Measurements from ENCODE around the gene THG1L. TPM values are rescaled to one million over a fixed set of nuclear protein-coding genes. Genes with fewer than 3 reads are reported as not detected.
A peak's percentile ranks its signal among the peaks of the same experiment; 100 is the strongest.

The THG1L gene
- total and polyA plus RNA-seq, 2 experiments from 2014 or later = 7.5 to 10.2 TPM

GRCh38 chr5:157744051-157745011 is 13.1 kb downstream of the THG1L start:
- H3K4me2 ChIP-seq = peak overlapping the region; percentile 94
- no peak overlapping the region for H3K27ac ChIP-seq
- H3K9me3 ChIP-seq (ENCODE audit: low read depth) = no peaks in the 10 kb centered on the region
- WGBS (ENCODE audit: low lambda C conversion rate, missing lambda C conversion rate) = 11% methylated on average over 27 of the region's 56 CpGs
- no peaks in the 10 kb centered on the region for H3K4me1 ChIP-seq (ENCODE audit: insufficient read depth)
- peak overlapping the region; percentile 54 for H3K4me3 ChIP-seq
- H3K27me3 ChIP-seq = no peaks in the 10 kb centered on the region
- H2AFZ ChIP-seq = peak overlapping the region; percentile 62
- DNase-seq (ENCODE audit: low spot score) = no peak
- H4K20me1 ChIP-seq (ENCODE audit: insufficient read depth, poor library complexity, severe bottlenecking) = peaks cover 3% of the 10 kb centered on the region
- peaks cover 6% of the 10 kb centered on the region for H3K79me2 ChIP-seq
- H3K9me2 ChIP-seq (replicated peaks; ENCODE audit: insufficient read depth) = no peaks in the 10 kb centered on the region
- no peaks in the 10 kb centered on the region for H3K36me3 ChIP-seq (replicated peaks; ENCODE audit: insufficient read depth, low read depth)
- no peak for TF ChIP-seq EZH2phosphoT487 (IDR thresholded peaks at IDR 0.05; ENCODE audit: low read depth, severe bottlenecking, unreplicated experiment)
- TF ChIP-seq EZH2 (IDR thresholded peaks at IDR 0.05; ENCODE audit: borderline replicate concordance) = no peak
- TF ChIP-seq CTCF (IDR thresholded peaks at IDR 0.05; ENCODE audit: poor library complexity) = no peak

DNA sequence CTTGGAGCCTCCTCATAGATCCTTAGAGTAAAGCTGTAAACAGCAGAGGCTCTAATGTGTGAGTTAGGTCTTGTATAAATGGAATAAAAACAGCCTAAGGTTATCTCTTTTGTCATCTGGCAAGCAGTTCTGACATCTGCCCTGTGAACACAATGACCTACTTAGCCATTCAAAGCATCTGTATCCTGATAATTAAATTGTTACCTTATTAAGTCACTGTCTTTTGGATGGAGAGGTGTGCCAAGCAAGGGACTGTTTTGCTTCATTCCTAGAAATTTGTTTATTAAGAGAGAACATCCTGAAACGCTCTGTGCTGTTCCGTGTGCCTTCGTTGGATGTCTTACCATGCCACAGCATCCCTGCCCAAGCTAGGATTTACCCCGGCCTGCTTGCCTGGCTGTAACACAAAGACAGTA is 13.8 kb downstream of the THG1L start:
- H3K36me3 ChIP-seq (replicated peaks; ENCODE audit: insufficient read depth, low read depth) = no peaks in the 10 kb centered on the region
- H4K20me1 ChIP-seq (ENCODE audit: insufficient read depth, poor library complexity, severe bottlenecking) = peaks cover 3% of the 10 kb centered on the region
- WGBS (ENCODE audit: low lambda C conversion rate, missing lambda C conversion rate) = 86% methylated on average over 4 of the region's 4 CpGs
- no peak overlapping the region for H3K27ac ChIP-seq
- TF ChIP-seq EZH2 (IDR thresholded peaks at IDR 0.05; ENCODE audit: borderline replicate concordance) (no peak), EZH2phosphoT487 (IDR thresholded peaks at IDR 0.05; ENCODE audit: low read depth, severe bottlenecking, unreplicated experiment) (no peak), CTCF (IDR thresholded peaks at IDR 0.05; ENCODE audit: poor library complexity) (no peak)
- no peaks in the 10 kb centered on the region for H3K9me2 ChIP-seq (replicated peaks; ENCODE audit: insufficient read depth)
- no peaks in the 10 kb centered on the region for H3K9me3 ChIP-seq (ENCODE audit: low read depth)
- no peaks in the 10 kb centered on the region for H3K4me1 ChIP-seq (ENCODE audit: insufficient read depth)
- H2AFZ ChIP-seq = no peak overlapping the region
- H3K27me3 ChIP-seq = no peaks in the 10 kb centered on the region
- DNase-seq (ENCODE audit: low spot score) = no peak
- peaks cover 11% of the 10 kb centered on the region for H3K79me2 ChIP-seq
- H3K4me3 ChIP-seq = no peak overlapping the region
- H3K4me2 ChIP-seq = peak overlapping the region; percentile 94

DNA sequence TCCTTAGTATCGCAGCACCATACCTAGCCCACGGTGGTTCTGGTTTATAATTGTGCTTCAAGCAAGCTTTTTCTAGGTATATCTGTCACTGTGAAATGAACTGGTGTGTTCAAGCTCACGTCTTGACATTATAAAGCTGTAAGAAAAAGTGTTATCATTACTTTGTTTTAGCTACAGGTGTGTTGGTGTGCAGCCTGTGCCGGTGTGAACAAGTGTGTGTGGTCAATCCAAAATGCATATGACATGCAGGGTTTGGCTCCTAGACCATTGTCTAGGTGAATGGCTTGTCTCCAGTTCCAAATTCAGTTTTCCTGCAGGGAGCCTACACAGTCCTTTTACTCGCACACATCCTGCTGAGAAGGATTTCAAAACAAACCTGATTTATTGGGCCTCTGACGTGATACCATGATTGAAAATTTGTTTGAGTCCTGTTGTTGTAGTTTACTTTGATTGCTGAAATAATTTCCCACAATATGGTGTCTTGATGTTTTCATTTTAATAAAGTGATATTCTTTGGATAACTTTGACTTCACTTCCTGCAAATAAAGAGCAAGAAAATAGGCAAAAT is 16.0 kb downstream of the THG1L start:
- 85% methylated on average over 6 of the region's 6 CpGs for WGBS (ENCODE audit: low lambda C conversion rate, missing lambda C conversion rate)
- Histone ChIP-seq H3K9me3 (ENCODE audit: low read depth) (no peaks in the 10 kb centered on the region), H3K4me1 (ENCODE audit: insufficient read depth) (no peaks in the 10 kb centered on the region), H3K27ac (no peak overlapping the region), H4K20me1 (ENCODE audit: insufficient read depth, poor library complexity, severe bottlenecking) (peaks cover 3% of the 10 kb centered on the region), H3K9me2 (replicated peaks; ENCODE audit: insufficient read depth) (no peaks in the 10 kb centered on the region), H3K27me3 (no peaks in the 10 kb centered on the region), H3K4me3 (no peak overlapping the region), H3K36me3 (replicated peaks; ENCODE audit: insufficient read depth, low read depth) (no peaks in the 10 kb centered on the region), H2AFZ (no peak overlapping the region), H3K79me2 (peaks cover 11% of the 10 kb centered on the region), H3K4me2 (no peak overlapping the region)
- TF ChIP-seq EZH2phosphoT487 (IDR thresholded peaks at IDR 0.05; ENCODE audit: low read depth, severe bottlenecking, unreplicated experiment) (no peak), CTCF (IDR thresholded peaks at IDR 0.05; ENCODE audit: poor library complexity) (no peak), EZH2 (IDR thresholded peaks at IDR 0.05; ENCODE audit: borderline replicate concordance) (no peak)
- DNase-seq (ENCODE audit: low spot score) = no peak

Measured in hepatocyte (in vitro differentiated cells).